ENCODE measurements around the gene RAB17.

DNA sequence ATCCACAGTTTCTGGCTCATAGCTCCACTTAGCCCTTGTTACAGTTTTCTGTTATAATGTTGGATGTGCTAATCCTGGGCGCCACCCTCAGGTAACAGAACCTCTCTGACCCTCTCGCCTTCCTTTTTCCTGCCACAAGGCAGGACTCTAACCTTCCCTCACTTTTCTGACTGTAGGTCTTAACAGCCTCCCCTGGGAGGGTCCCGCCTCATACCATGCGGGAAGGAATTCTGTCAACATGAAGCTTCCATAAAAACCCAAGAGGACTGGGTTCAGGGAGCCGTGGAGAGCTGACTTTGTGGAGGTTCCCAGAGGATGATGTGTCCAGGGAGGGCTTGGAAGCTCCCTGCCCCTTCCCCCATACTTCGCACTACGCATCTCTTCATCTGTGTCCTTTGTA lies 11.9 kb upstream of the RAB17 start:
- TF ChIP-seq, protein P1, sequence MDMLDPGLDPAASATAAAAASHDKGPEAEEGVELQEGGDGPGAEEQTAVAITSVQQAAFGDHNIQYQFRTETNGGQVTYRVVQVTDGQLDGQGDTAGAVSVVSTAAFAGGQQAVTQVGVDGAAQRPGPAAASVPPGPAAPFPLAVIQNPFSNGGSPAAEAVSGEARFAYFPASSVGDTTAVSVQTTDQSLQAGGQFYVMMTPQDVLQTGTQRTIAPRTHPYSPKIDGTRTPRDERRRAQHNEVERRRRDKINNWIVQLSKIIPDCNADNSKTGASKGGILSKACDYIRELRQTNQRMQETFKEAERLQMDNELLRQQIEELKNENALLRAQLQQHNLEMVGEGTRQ (IDR thresholded peaks at IDR 0.05; ENCODE audit: low read depth, low read length), result no peak
- TF ChIP-seq RFX5 (IDR thresholded peaks at IDR 0.05; ENCODE audit: low read depth, low read length) (no peak), MAZ (IDR thresholded peaks at IDR 0.05; ENCODE audit: borderline replicate concordance, low read depth, low read length) (no peak), CHD1 (IDR thresholded peaks at IDR 0.05; ENCODE audit: low read depth, low read length) (no peak), POLR2A (IDR thresholded peaks at IDR 0.05; ENCODE audit: low read depth, low read length) (no peak), CEBPB (IDR thresholded peaks at IDR 0.05; ENCODE audit: low read depth, low read length) (no peak)
- TF ChIP-seq, protein P2, sequence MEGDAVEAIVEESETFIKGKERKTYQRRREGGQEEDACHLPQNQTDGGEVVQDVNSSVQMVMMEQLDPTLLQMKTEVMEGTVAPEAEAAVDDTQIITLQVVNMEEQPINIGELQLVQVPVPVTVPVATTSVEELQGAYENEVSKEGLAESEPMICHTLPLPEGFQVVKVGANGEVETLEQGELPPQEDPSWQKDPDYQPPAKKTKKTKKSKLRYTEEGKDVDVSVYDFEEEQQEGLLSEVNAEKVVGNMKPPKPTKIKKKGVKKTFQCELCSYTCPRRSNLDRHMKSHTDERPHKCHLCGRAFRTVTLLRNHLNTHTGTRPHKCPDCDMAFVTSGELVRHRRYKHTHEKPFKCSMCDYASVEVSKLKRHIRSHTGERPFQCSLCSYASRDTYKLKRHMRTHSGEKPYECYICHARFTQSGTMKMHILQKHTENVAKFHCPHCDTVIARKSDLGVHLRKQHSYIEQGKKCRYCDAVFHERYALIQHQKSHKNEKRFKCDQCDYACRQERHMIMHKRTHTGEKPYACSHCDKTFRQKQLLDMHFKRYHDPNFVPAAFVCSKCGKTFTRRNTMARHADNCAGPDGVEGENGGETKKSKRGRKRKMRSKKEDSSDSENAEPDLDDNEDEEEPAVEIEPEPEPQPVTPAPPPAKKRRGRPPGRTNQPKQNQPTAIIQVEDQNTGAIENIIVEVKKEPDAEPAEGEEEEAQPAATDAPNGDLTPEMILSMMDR (conservative IDR thresholded peaks at IDR 0.05; ENCODE audit: low read depth, low read length), result no peak

All from IMR-90 (cell line).